C4-2B (cell line): Measurements from ENCODE around the gene NUDT4.

Source experiments
- ZFX ChIP-seq: fragments of 450-650 bp; IDR thresholded peaks from 2 replicates; pipeline ENCODE4 v1.6.1; 2017
- TF ChIP-seq, protein P1 (sequence below): fragments of 450-650 bp; conservative IDR thresholded peaks from 2 replicates; pipeline ENCODE4 v1.5.1; 2017; ENCODE audit warnings: mild to moderate bottlenecking

GRCh38 chr12:93438266-93439050, 60.7 kb downstream of the NUDT4 start:
- TF ChIP-seq, protein P1, sequence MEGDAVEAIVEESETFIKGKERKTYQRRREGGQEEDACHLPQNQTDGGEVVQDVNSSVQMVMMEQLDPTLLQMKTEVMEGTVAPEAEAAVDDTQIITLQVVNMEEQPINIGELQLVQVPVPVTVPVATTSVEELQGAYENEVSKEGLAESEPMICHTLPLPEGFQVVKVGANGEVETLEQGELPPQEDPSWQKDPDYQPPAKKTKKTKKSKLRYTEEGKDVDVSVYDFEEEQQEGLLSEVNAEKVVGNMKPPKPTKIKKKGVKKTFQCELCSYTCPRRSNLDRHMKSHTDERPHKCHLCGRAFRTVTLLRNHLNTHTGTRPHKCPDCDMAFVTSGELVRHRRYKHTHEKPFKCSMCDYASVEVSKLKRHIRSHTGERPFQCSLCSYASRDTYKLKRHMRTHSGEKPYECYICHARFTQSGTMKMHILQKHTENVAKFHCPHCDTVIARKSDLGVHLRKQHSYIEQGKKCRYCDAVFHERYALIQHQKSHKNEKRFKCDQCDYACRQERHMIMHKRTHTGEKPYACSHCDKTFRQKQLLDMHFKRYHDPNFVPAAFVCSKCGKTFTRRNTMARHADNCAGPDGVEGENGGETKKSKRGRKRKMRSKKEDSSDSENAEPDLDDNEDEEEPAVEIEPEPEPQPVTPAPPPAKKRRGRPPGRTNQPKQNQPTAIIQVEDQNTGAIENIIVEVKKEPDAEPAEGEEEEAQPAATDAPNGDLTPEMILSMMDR, result no peak
- TF ChIP-seq ZFX, result no peak
